ENCODE results near the gene MDP1.

MDP1 gene

DNA sequence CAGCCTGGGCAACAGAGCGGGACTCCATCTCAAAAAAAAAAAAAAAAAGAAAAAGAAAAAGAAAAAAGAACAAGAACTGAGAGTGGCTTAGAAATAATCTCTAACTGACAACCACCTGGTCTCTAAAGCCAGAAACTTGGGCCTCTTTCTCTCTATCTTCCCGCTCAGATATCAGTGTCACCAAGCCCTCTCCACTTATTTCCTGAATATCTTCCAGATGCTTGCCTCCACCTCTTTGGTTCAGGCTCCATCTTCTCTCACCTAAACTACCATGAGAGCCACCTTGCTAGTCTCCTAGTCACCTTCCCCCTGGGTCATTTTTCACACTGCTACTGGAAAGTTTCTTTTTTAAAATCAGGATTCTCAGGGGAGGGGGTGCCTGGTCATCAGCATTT, 18.8 kb downstream of the MDP1 start:
- Mint-ChIP-seq H3K27me3 (ENCODE audit: low read depth, poor library complexity) (no peaks in the 10 kb centered on the region), H3K9me3 (peaks cover 19% of the 10 kb centered on the region), H3K4me3 (peak overlapping the region; percentile 94), H3K36me3 (ENCODE audit: low read depth) (peaks cover 60% of the 10 kb centered on the region), H3K4me1 (peaks cover 43% of the 10 kb centered on the region), H3K27ac (peak overlapping the region; percentile 82)
- TF ChIP-seq, protein P1, sequence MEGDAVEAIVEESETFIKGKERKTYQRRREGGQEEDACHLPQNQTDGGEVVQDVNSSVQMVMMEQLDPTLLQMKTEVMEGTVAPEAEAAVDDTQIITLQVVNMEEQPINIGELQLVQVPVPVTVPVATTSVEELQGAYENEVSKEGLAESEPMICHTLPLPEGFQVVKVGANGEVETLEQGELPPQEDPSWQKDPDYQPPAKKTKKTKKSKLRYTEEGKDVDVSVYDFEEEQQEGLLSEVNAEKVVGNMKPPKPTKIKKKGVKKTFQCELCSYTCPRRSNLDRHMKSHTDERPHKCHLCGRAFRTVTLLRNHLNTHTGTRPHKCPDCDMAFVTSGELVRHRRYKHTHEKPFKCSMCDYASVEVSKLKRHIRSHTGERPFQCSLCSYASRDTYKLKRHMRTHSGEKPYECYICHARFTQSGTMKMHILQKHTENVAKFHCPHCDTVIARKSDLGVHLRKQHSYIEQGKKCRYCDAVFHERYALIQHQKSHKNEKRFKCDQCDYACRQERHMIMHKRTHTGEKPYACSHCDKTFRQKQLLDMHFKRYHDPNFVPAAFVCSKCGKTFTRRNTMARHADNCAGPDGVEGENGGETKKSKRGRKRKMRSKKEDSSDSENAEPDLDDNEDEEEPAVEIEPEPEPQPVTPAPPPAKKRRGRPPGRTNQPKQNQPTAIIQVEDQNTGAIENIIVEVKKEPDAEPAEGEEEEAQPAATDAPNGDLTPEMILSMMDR (IDR thresholded peaks at IDR 0.05): no peak
- no peak for DNase-seq

GRCh38 chr14:24196071-24197055, 19.5 kb downstream of the MDP1 start:
- no peak for DNase-seq
- TF ChIP-seq, protein P1 (IDR thresholded peaks at IDR 0.05): no peak
- peaks cover 60% of the 10 kb centered on the region for H3K36me3 Mint-ChIP-seq (ENCODE audit: low read depth)

GRCh38 chr14:24195186-24196070, 20.4 kb downstream of the MDP1 start, which contains the start of gene TM9SF1:
Gene TM9SF1 (minus strand): TSS chr14:24195441. CDS start chr14:24195019, 422 bp downstream.
- Mint-ChIP-seq H3K4me1 (peaks cover 48% of the 10 kb centered on the region), H3K27me3 (ENCODE audit: low read depth, poor library complexity) (no peaks in the 10 kb centered on the region), H3K9me3 (peaks cover 7% of the 10 kb centered on the region), H3K27ac (peak within 1 kb of the TSS; percentile 98), H3K4me3 (peak within 1 kb of the TSS; percentile 94), H3K36me3 (ENCODE audit: low read depth) (peaks cover 56% of the 10 kb centered on the region)
- TF ChIP-seq, protein P1 (IDR thresholded peaks at IDR 0.05): no peak
- DNase-seq: peak; percentile 82

More at GRCh38 chr14:24196071-24197055, 19.5 kb downstream of the MDP1 start:
- peak overlapping the region; percentile 98 for H3K27ac Mint-ChIP-seq
- peaks cover 48% of the 10 kb centered on the region for H3K4me1 Mint-ChIP-seq
- H3K27me3 Mint-ChIP-seq (ENCODE audit: low read depth, poor library complexity): no peaks in the 10 kb centered on the region
- H3K9me3 Mint-ChIP-seq: peaks cover 12% of the 10 kb centered on the region
- H3K4me3 Mint-ChIP-seq: peak overlapping the region; percentile 94

DNA sequence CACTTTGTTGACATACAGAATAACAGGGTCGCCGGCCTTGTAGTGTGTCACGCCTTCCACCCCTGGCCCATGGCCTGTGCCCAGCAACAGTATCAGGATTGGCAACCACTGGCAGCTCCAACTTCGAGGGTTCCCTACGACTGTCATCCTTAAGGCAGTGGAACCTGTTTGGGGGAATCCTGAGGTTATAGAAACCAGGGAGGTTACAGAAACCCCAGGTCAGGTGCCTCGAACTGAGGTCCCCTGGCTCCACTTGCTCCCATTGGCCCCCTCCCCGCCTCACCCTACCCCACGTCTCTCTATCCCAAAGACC, 21.0 kb downstream of the MDP1 start:
- Mint-ChIP-seq H3K4me1 (peaks cover 54% of the 10 kb centered on the region), H3K27ac (no peak overlapping the region), H3K27me3 (ENCODE audit: low read depth, poor library complexity) (peaks cover 4% of the 10 kb centered on the region), H3K4me3 (peak overlapping the region; percentile 94), H3K36me3 (ENCODE audit: low read depth) (peaks cover 56% of the 10 kb centered on the region), H3K9me3 (peaks cover 1% of the 10 kb centered on the region)
- no peak for DNase-seq
- TF ChIP-seq, protein P1 (IDR thresholded peaks at IDR 0.05): no peak

DNA sequence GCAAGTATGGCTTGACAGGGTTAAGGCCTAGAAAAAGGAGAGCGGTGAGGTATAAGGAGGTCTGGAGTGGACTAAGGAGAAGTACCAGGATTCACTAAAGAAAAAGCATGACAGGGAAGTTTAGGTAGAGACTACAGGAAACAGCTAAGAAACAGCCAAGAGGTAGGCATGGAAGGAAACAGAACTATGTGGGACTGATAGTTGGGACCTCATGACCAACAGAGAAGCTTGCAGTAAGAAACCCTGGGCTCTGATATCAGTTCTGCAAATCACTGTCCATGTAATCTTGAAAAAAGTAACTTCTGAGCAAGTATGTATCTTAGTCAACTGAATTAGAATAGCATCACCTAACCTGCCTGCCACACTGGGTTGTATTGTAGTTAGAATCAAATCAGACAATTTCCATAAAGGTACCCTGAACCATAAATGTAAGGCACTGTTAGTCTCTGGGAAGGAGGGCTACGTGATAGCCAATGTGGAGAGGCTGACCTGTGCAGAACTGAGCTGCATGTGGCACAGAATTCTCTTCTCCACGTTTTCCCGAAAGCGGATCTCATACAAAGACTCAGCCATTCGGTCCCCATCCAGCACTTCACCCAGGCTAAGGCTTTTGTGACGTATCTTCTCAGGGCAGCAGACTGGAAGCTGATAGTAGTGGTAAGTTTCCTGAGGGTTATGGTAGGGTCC, 21.5 kb downstream of the MDP1 start:
- Mint-ChIP-seq H3K27me3 (ENCODE audit: low read depth, poor library complexity) (peaks cover 4% of the 10 kb centered on the region), H3K36me3 (ENCODE audit: low read depth) (peaks cover 52% of the 10 kb centered on the region), H3K9me3 (no peaks in the 10 kb centered on the region)

More for the DNA sequence above, 21.5 kb downstream of the MDP1 start:
- TF ChIP-seq, protein P1 (IDR thresholded peaks at IDR 0.05): no peak
- H3K27ac Mint-ChIP-seq: no peak overlapping the region
- no peak for DNase-seq
- H3K4me1 Mint-ChIP-seq: peaks cover 57% of the 10 kb centered on the region
- H3K4me3 Mint-ChIP-seq: peak overlapping the region; percentile 94

Measured in nephron progenitor cell (in vitro differentiated cells).